ENCODE measurements around the gene SYNC.
"Not testable (repeated sequence)": the region's sequence is repeated elsewhere in the genome, so short reads cannot be mapped to it uniquely, and the experiment has no call there.

SYNC gene

GRCh38 chr1:32693455-32694174, 9.0 kb downstream of the SYNC start:
- DNase-seq (ENCODE audit: low read depth, low spot score) = no peak

GRCh38 chr1:32686387-32686786, 16.2 kb downstream of the SYNC start:
- no peak for DNase-seq (ENCODE audit: low read depth, low spot score)

GRCh38 chr1:32685498-32685897, 17.1 kb downstream of the SYNC start:
- DNase-seq (ENCODE audit: low read depth, low spot score) = no peak

DNA sequence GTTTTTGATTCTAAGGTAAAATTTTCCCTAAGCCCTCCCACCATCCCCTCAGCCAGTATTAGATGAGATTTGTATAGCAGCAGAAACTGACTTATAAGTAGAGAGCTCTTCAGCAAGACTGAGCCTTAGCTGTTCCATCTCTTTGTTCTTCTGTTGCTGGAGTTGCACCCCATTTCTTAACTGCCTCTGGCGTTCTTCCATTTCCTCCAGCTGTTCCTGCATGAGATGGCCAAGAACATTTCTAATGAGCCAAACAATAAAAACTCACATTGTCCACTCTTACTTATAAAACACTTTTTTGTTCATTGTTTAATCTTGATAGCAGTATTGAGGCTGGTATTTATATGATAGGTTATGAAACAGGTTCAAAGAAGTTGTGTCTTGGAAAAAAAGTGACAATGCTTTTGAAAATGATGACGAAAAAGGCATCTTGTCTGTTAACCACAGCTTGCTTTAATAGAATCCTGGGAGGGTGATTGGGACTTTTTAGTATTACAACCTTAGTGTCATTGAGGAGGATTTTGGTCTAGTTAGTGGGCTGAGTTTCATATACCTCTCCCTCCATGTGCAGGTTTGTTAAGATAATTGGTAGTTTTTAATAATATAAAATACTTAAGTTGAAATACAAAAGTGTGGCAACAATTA, 18.3 kb downstream of the SYNC start:
- DNase-seq (ENCODE audit: low read depth, low spot score) = no peak

GRCh38 chr1:32683397-32683796, 19.2 kb downstream of the SYNC start:
- DNase-seq (ENCODE audit: low read depth, low spot score) = no peak

DNA sequence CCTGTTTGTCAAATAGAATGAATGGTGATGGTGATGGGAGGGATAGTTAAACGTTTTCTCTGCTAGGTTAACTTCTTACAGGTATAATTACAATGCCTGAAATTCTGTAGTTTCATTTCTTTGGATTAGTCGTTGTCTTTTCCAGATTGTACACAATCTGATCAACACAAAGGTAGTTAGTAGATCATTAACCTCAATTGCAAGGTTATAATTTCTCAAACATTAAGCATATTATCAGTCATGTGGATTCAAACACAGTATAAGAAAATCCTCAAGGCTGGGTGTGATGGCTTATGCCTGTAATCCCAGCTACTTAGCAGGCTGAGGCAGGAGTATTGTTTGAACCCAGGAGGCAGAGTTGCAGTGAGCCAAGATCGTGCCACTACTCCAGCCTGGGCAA, 20.6 kb downstream of the SYNC start:
- no peak for DNase-seq (ENCODE audit: low read depth, low spot score)

- no peak for DNase-seq (ENCODE audit: low read depth, low spot score)
These were observed 21.1 kb downstream of the SYNC start for GRCh38 chr1:32681509-32681908.

GRCh38 chr1:32680642-32681041, 21.9 kb downstream of the SYNC start:
- DNase-seq (ENCODE audit: low read depth, low spot score) = no peak

- not testable (repeated sequence) for DNase-seq (ENCODE audit: low read depth, low spot score)
These were observed 22.6 kb downstream of the SYNC start for GRCh38 chr1:32679993-32680392.

GRCh38 chr1:32676945-32677344, 25.6 kb downstream of the SYNC start:
- DNase-seq (ENCODE audit: low read depth, low spot score) = no peak

DNA sequence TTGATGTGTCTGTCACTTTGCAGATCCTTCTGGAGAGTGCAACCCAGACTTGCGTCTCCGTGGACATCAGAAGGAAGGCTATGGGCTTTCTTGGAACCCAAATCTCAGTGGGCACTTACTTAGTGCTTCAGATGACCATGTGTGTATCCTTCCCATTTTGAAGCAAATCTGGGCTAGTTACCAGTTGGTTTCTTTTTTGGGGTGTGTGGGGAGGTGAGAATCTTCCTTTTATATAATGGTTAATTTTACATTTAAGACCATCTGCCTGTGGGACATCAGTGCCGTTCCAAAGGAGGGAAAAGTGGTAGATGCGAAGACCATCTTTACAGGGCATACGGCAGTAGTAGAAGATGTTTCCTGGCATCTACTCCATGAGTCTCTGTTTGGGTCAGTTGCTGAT, 33.9 kb downstream of the SYNC start:
- DNase-seq (ENCODE audit: low read depth, low spot score) = not testable (repeated sequence)

- no peak for DNase-seq (ENCODE audit: low read depth, low spot score)
These were observed 35.5 kb downstream of the SYNC start for GRCh38 chr1:32666901-32667566.

GRCh38 chr1:32665915-32666314, 36.7 kb downstream of the SYNC start:
- DNase-seq (ENCODE audit: low read depth, low spot score) = no peak

- DNase-seq (ENCODE audit: low read depth, low spot score) = no peak
These were observed 43.0 kb downstream of the SYNC start for GRCh38 chr1:32659581-32659980.

- DNase-seq (ENCODE audit: low read depth, low spot score) = no peak
These were observed 50.2 kb downstream of the SYNC start for GRCh38 chr1:32652244-32652962.

- DNase-seq (ENCODE audit: low read depth, low spot score) = no peak
These were observed 51.0 kb downstream of the SYNC start for GRCh38 chr1:32651461-32652073.

GRCh38 chr1:32650752-32651460, 51.7 kb downstream of the SYNC start, which contains the start of gene RBBP4:
Gene RBBP4 (plus strand): TSS chr1:32651208. CDS start chr1:32651307, 99 bp downstream.
- peak; percentile 82 for DNase-seq (ENCODE audit: low read depth, low spot score)

DNA sequence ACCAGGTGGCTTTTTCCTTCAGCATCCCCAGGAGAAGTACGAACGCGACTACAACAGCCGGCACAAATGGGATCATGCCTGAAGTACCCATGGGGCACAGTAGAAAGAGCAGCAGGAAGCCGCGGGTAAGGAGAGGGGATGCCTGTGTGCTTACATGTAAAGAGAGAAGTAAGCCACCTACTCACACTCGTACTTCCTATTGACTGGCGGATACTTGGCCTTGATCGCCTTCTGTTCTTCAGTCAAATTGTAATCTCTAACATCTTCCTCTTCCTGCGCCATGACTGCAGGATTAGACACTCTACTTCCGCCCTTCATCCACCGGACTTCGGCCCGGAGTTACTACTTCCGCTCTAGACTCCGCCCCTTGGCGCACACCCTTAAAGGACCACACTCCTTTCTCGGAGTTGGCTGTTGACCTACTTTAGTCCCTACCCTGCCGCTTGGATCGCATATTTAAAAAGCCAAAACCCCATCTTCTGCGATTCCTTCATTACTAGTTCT, 52.3 kb downstream of the SYNC start, which contains the start of gene ZBTB8OS:
ZBTB8OS (minus strand) TSS at position 303 of the 504 bp plus-strand sequence; CDS start at position 282, 21 bp downstream.
- peak; percentile 88 for DNase-seq (ENCODE audit: low read depth, low spot score)

DNA sequence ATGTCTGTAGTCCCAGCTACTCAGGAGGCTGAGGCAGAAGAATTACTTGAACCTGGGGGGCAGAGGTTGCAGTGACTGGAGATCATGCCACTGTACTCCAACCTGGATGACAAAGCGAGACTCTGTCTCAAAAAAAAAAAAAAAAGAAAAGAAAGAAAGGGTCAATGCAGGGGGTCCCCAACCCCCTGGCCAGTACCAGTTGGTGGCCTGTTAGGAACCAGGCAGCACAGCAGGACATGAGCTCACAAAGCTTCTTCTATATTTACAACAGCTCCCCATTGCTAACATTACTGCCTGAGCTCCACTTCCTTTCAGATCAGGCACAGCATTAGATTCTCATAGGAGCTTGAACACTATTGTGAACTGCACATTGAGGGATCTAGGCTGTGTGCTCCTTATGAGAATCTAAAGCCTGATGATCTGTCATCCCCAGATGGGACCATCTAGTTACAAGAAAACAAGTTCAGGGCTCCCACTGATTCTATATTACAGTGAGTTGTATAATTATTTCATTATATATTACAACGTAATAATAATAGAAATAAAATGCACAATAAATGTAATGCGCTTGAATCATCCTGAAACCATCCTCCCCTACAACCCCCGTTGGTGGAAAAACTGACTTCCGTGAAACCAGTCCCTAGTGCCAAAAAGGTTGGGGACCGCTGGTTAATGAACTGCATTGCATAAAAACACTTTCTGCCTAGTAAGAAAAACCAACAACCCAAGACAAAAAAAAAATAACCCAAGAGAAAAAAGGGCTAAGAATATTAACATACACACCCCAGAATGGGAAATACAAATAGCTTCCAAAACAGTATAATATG, 55.0 kb downstream of the SYNC start:
- no peak for DNase-seq (ENCODE audit: low read depth, low spot score)

DNA sequence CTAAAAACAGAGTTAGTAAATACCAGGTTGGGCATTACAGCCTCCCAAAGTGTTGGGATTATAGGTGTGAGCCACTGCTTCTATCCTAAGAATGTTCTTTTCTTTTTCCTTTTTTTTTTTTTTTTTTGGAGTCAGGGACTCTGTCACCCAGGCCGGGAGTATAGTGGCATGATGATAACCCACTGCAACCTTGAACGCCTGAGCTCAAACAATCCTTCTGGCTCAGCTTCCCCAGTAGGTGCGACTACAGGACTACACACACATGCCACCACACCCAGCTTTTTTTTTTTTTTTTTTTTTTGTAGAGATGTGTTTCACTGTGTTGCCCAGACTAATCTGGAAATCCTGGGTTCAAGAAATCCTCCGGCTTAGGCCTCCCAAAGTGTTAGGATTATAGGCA, 58.1 kb downstream of the SYNC start:
- DNase-seq (ENCODE audit: low read depth, low spot score) = no peak

All from iPS DF 19.7 (cell line).